ENCODE measurements around the gene RND1. TPM values are rescaled to one million over a fixed set of nuclear protein-coding genes. Genes with fewer than 3 reads are reported as not detected.

Gene RND1
- total RNA-seq, 1 donor from 2014 or later = 9.3 TPM

GRCh38 chr12:48819986-48820725 is 45.5 kb downstream of the RND1 start:
- peak overlapping the region; percentile 45 for H3K4me3 Mint-ChIP-seq
- no peak overlapping the region for H3K27ac Mint-ChIP-seq
- H3K4me1 Mint-ChIP-seq (ENCODE audit: low read depth) = peaks cover 28% of the 10 kb centered on the region
- H3K9me3 Mint-ChIP-seq = no peaks in the 10 kb centered on the region
- peaks cover 9% of the 10 kb centered on the region for H3K27me3 Mint-ChIP-seq (ENCODE audit: insufficient read depth)
- intact Hi-C loops (cut with micrococcal nuclease) = loop anchor here (10.0 kb wide), 1 partner anchor 715 kb away; the partner anchor contains the start of gene SENP1
- no peak for DNase-seq (ENCODE audit: low spot score)
- H3K36me3 Mint-ChIP-seq (ENCODE audit: low read depth) = no peaks in the 10 kb centered on the region

GRCh38 chr12:48818831-48819590 is 46.7 kb downstream of the RND1 start:
- no peak for DNase-seq (ENCODE audit: low spot score)
- intact Hi-C loops (cut with micrococcal nuclease) = loop anchor here (1.0 to 10.0 kb wide), 3 partner anchors 47 to 714 kb away; partner anchors contain the start of genes CCNT1 and SENP1
- no peaks in the 10 kb centered on the region for H3K9me3 Mint-ChIP-seq
- H3K4me1 Mint-ChIP-seq (ENCODE audit: low read depth) = peaks cover 28% of the 10 kb centered on the region
- no peaks in the 10 kb centered on the region for H3K36me3 Mint-ChIP-seq (ENCODE audit: low read depth)
- H3K27me3 Mint-ChIP-seq (ENCODE audit: insufficient read depth) = peaks cover 9% of the 10 kb centered on the region
- peak overlapping the region; percentile 79 for H3K4me3 Mint-ChIP-seq
- no peak overlapping the region for H3K27ac Mint-ChIP-seq

- intact Hi-C loops (cut with micrococcal nuclease) = loop anchor here (1.0 to 10.0 kb wide), 3 partner anchors 48 to 713 kb away; partner anchors contain the start of genes CCNT1 and SENP1
- H3K27ac Mint-ChIP-seq = no peak within 1 kb of the TSS
- no peaks in the 10 kb centered on the region for H3K36me3 Mint-ChIP-seq (ENCODE audit: low read depth)
- H3K27me3 Mint-ChIP-seq (ENCODE audit: insufficient read depth) = peaks cover 9% of the 10 kb centered on the region
- peaks cover 28% of the 10 kb centered on the region for H3K4me1 Mint-ChIP-seq (ENCODE audit: low read depth)
- no peaks in the 10 kb centered on the region for H3K9me3 Mint-ChIP-seq
- DNase-seq (ENCODE audit: low spot score) = peak; percentile 76
- H3K4me3 Mint-ChIP-seq = peak within 1 kb of the TSS; percentile 93
Observed at GRCh38 chr12:48817873-48818830, 47.5 kb downstream of the RND1 start, which contains the start of gene CACNB3. TSS of gene CACNB3 (plus strand) at chr12:48818496. CDS start at chr12:48818930, 434 bp downstream.

GRCh38 chr12:48816143-48816854 is 49.4 kb downstream of the RND1 start:
- H3K9me3 Mint-ChIP-seq = no peaks in the 10 kb centered on the region
- intact Hi-C loops (cut with micrococcal nuclease) = loop anchor here (10.0 kb wide), 1 partner anchor 711 kb away; the partner anchor contains the start of gene SENP1
- H3K4me3 Mint-ChIP-seq = peak overlapping the region; percentile 93
- peaks cover 10% of the 10 kb centered on the region for H3K27me3 Mint-ChIP-seq (ENCODE audit: insufficient read depth)
- peaks cover 28% of the 10 kb centered on the region for H3K4me1 Mint-ChIP-seq (ENCODE audit: low read depth)
- no peaks in the 10 kb centered on the region for H3K36me3 Mint-ChIP-seq (ENCODE audit: low read depth)
- peak overlapping the region; percentile 10 for H3K27ac Mint-ChIP-seq
- DNase-seq (ENCODE audit: low spot score) = no peak

- DNase-seq (ENCODE audit: low spot score) = peak; percentile 16
- H3K4me3 Mint-ChIP-seq = peak overlapping the region; percentile 93
- H3K27me3 Mint-ChIP-seq (ENCODE audit: insufficient read depth) = peaks cover 8% of the 10 kb centered on the region
- no peaks in the 10 kb centered on the region for H3K9me3 Mint-ChIP-seq
- H3K36me3 Mint-ChIP-seq (ENCODE audit: low read depth) = no peaks in the 10 kb centered on the region
- intact Hi-C loops (cut with micrococcal nuclease) = loop anchor here (1.0 to 10.0 kb wide), 3 partner anchors 37 to 711 kb away; partner anchors contain the start of genes ARF3, DDX23 and SENP1
- peak overlapping the region; percentile 68 for H3K27ac Mint-ChIP-seq
- H3K4me1 Mint-ChIP-seq (ENCODE audit: low read depth) = peaks cover 28% of the 10 kb centered on the region
Observed at GRCh38 chr12:48815126-48816110, 50.3 kb downstream of the RND1 start.

- Mint-ChIP-seq H3K4me1 (ENCODE audit: low read depth) (peaks cover 28% of the 10 kb centered on the region), H3K27me3 (ENCODE audit: insufficient read depth) (peaks cover 8% of the 10 kb centered on the region), H3K36me3 (ENCODE audit: low read depth) (no peaks in the 10 kb centered on the region), H3K4me3 (peak overlapping the region; percentile 93), H3K27ac (peak overlapping the region; percentile 55), H3K9me3 (no peaks in the 10 kb centered on the region)
- peak; percentile 78 for DNase-seq (ENCODE audit: low spot score)
- intact Hi-C loops (cut with micrococcal nuclease) = loop anchor here (1.0 to 10.0 kb wide), 5 partner anchors 17 to 710 kb away; partner anchors contain the start of genes ARF3, DDX23 and SENP1
Observed at GRCh38 chr12:48814262-48815125, 51.2 kb downstream of the RND1 start.

GRCh38 chr12:48813465-48814261 is 52.0 kb downstream of the RND1 start:
- H3K27ac Mint-ChIP-seq = peak overlapping the region; percentile 55
- H3K27me3 Mint-ChIP-seq (ENCODE audit: insufficient read depth) = peaks cover 8% of the 10 kb centered on the region
- H3K9me3 Mint-ChIP-seq = no peaks in the 10 kb centered on the region
- intact Hi-C loops (cut with micrococcal nuclease) = loop anchor here (1.0 to 10.0 kb wide), 3 partner anchors 16 to 709 kb away; partner anchors contain the start of gene SENP1
- H3K4me3 Mint-ChIP-seq = peak overlapping the region; percentile 93
- H3K36me3 Mint-ChIP-seq (ENCODE audit: low read depth) = no peaks in the 10 kb centered on the region
- peaks cover 24% of the 10 kb centered on the region for H3K4me1 Mint-ChIP-seq (ENCODE audit: low read depth)
- no peak for DNase-seq (ENCODE audit: low spot score)

- no peak for DNase-seq (ENCODE audit: low spot score)
- Mint-ChIP-seq H3K4me3 (peak overlapping the region; percentile 52), H3K36me3 (ENCODE audit: low read depth) (no peaks in the 10 kb centered on the region), H3K9me3 (no peaks in the 10 kb centered on the region), H3K4me1 (ENCODE audit: low read depth) (peaks cover 15% of the 10 kb centered on the region), H3K27ac (peak overlapping the region; percentile 8), H3K27me3 (ENCODE audit: insufficient read depth) (peaks cover 6% of the 10 kb centered on the region)
- intact Hi-C loops (cut with micrococcal nuclease) = loop anchor here (10.0 kb wide), 1 partner anchor 708 kb away; the partner anchor contains the start of gene SENP1
Observed at GRCh38 chr12:48812389-48812788, 53.3 kb downstream of the RND1 start.

GRCh38 chr12:48811437-48812090 is 54.1 kb downstream of the RND1 start:
- H3K4me3 Mint-ChIP-seq = no peak overlapping the region
- H3K27me3 Mint-ChIP-seq (ENCODE audit: insufficient read depth) = peaks cover 3% of the 10 kb centered on the region
- intact Hi-C loops (cut with micrococcal nuclease) = loop anchor here (10.0 kb wide), 1 partner anchor 707 kb away; the partner anchor contains the start of gene SENP1
- H3K9me3 Mint-ChIP-seq = no peaks in the 10 kb centered on the region
- peaks cover 9% of the 10 kb centered on the region for H3K4me1 Mint-ChIP-seq (ENCODE audit: low read depth)
- DNase-seq (ENCODE audit: low spot score) = no peak
- no peaks in the 10 kb centered on the region for H3K36me3 Mint-ChIP-seq (ENCODE audit: low read depth)
- no peak overlapping the region for H3K27ac Mint-ChIP-seq

All from activated T-helper 1 cell treated with anti-CD3 and anti-CD28 coated beads, Interleukin-12 subunit alpha, Interleukin-12 subunit beta, Interleukin-2, Interleukin-4 antibody, amounts not matched to agents 30 ng/mL and 10 ng/mL and 1 ng/mL, durations not matched to agents 14 hours and 24 hours and 36 hours (primary cell).